Mesenchymal stem cell (in vitro differentiated cells and primary cell): Measurements from ENCODE around the gene UBE2I.
A peak's percentile ranks its signal among the peaks of the same experiment; 100 is the strongest.

Source experiments
- DNase-seq: peaks from one replicate; pipeline ENCODE4 v3.0.0-alpha.2; 2013
- H2AFZ ChIP-seq: one replicate; pipeline ENCODE4 v1.6.1; 2013; ENCODE audit warnings: low read depth, mild to moderate bottlenecking, control low read depth, inconsistent platforms, low read length, moderate library complexity
- H2AK5ac ChIP-seq: 2 replicates; pipeline ENCODE4 v1.6.1; 2013; ENCODE audit warnings: low read length, moderate library complexity, mild to moderate bottlenecking, inconsistent platforms; ENCODE audit not compliant: severe bottlenecking
- H2BK120ac ChIP-seq: one replicate; pipeline ENCODE4 v1.6.1; 2013; ENCODE audit warnings: low read depth, mild to moderate bottlenecking, inconsistent platforms, low read length, moderate library complexity
- H2BK12ac ChIP-seq, 2 experiments: one replicate each; pipeline ENCODE4 v1.6.1; 2013; ENCODE audit warnings: inconsistent platforms in 2 of 2, low read length in 2 of 2, mild to moderate bottlenecking in 2 of 2, moderate library complexity in 2 of 2, control low read depth in 1 of 2
- H2BK15ac ChIP-seq: one replicate; pipeline ENCODE4 v1.6.1; 2013; ENCODE audit warnings: mild to moderate bottlenecking, low read depth, inconsistent platforms; ENCODE audit not compliant: poor library complexity, severe bottlenecking
- H2BK5ac ChIP-seq: 2 replicates; pipeline ENCODE4 v1.6.1; 2013; ENCODE audit warnings: low read depth, mild to moderate bottlenecking, low read length, control low read depth, inconsistent platforms; ENCODE audit not compliant: poor library complexity, severe bottlenecking
- H3K14ac ChIP-seq, 2 experiments: one replicate each; pipeline ENCODE4 v1.6.1; 2013; ENCODE audit warnings: inconsistent platforms in 2 of 2, low read length in 2 of 2, control low read depth in 1 of 2, mild to moderate bottlenecking in 1 of 2, moderate library complexity in 1 of 2
- H3K18ac ChIP-seq, 2 experiments: one replicate each; pipeline ENCODE4 v1.6.1; 2013; ENCODE audit warnings: inconsistent platforms in 2 of 2, low read length in 2 of 2, control low read depth in 1 of 2, low read depth in 1 of 2, mild to moderate bottlenecking in 1 of 2
- H3K23ac ChIP-seq, 2 experiments: one replicate each; pipeline ENCODE4 v1.6.1; 2013; ENCODE audit warnings: inconsistent platforms in 2 of 2, low read length in 2 of 2, mild to moderate bottlenecking in 2 of 2, moderate library complexity in 2 of 2, control low read depth in 1 of 2
- H3K27ac ChIP-seq: 2 replicates; pipeline ENCODE4 v1.5.1; 2013; ENCODE audit warnings: mild to moderate bottlenecking, moderate library complexity, low read length, control low read depth, inconsistent platforms; ENCODE audit not compliant: poor library complexity, severe bottlenecking
- H3K27me3 ChIP-seq, 2 experiments: 2 replicates each; pipeline versions ENCODE4 v1.6.1 to v1.7.0; 2013; ENCODE audit warnings: low read length in 2 of 2, mild to moderate bottlenecking in 2 of 2, moderate library complexity in 2 of 2, control low read depth in 1 of 2, inconsistent platforms in 1 of 2; ENCODE audit not compliant: control insufficient read depth in 1 of 2, insufficient read depth in 1 of 2
- H3K36me3 ChIP-seq, 2 experiments: 2 replicates each; pipeline versions ENCODE4 v1.6.1 to v1.7.0; 2013; ENCODE audit warnings: low read length in 2 of 2, control low read depth in 1 of 2, inconsistent platforms in 1 of 2, low read depth in 1 of 2, mild to moderate bottlenecking in 1 of 2; ENCODE audit not compliant: insufficient read depth in 2 of 2, control insufficient read depth in 1 of 2
- H3K4ac ChIP-seq, 2 experiments: one replicate each; pipeline ENCODE4 v1.6.1; 2013; ENCODE audit warnings: inconsistent platforms in 2 of 2, low read length in 2 of 2, mild to moderate bottlenecking in 2 of 2, moderate library complexity in 2 of 2, control low read depth in 1 of 2, low read depth in 1 of 2
- H3K4me1 ChIP-seq: 2 replicates; pipeline ENCODE4 v1.6.1; 2013; ENCODE audit warnings: low read depth, low read length, control low read depth; ENCODE audit not compliant: control insufficient read depth, insufficient read depth
- H3K4me2 ChIP-seq: 2 replicates; pipeline ENCODE4 v1.6.1; 2013; ENCODE audit warnings: low read length, mild to moderate bottlenecking, inconsistent platforms; ENCODE audit not compliant: poor library complexity, severe bottlenecking
- H3K4me3 ChIP-seq, 2 experiments: 2 replicates each; pipeline versions ENCODE4 v1.5.1 to v1.7.0; 2013; ENCODE audit warnings: low read length in 2 of 2, mild to moderate bottlenecking in 2 of 2, control low read depth in 1 of 2, low read depth in 1 of 2; ENCODE audit not compliant: insufficient read depth in 1 of 2
- H3K79me1 ChIP-seq: replicated peaks from 2 replicates; pipeline ENCODE4 v1.6.1; 2013; ENCODE audit warnings: mild to moderate bottlenecking, control low read depth, low read length, inconsistent platforms; ENCODE audit not compliant: poor library complexity, severe bottlenecking
- H3K9ac ChIP-seq: 2 replicates; pipeline ENCODE4 v1.7.0; 2013; ENCODE audit warnings: mild to moderate bottlenecking, low read length, moderate library complexity
- H3K9me3 ChIP-seq: 2 replicates; pipeline ENCODE4 v1.7.0; 2013; ENCODE audit warnings: mild to moderate bottlenecking, low read length; ENCODE audit not compliant: control insufficient read depth
- H4K8ac ChIP-seq: one replicate; pipeline ENCODE4 v1.6.1; 2013; ENCODE audit warnings: inconsistent platforms, mild to moderate bottlenecking, low read length, moderate library complexity
- H4K91ac ChIP-seq: one replicate; pipeline ENCODE4 v1.6.1; 2013; ENCODE audit warnings: mild to moderate bottlenecking, low read length, inconsistent platforms
- WGBS: methylation state at CpG from one replicate; pipeline ENCODE4 v1.1.7; 2013; ENCODE audit warnings: mixed read lengths; 5-methylcytosine and 5-hydroxymethylcytosine counted together

The UBE2I gene

DNA sequence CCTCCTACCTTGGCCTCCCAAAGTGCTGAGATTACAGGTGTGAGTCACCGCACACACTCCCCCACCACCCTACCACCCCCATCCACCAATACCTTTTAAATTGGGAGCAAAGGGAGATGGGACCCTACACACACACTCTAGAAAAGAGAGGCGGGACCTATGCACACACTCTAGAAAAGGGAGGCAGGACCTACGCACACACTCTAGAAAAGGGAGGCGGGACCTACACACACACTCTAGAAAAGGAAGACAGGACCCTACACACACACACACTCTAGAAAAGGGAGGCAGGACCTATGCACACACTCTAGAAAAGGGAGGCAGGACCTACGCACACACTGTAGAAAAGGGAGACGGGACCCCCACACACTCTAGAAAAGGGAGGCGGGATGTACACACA, 34.7 kb upstream of the UBE2I start:
- Histone ChIP-seq H2BK15ac (no peak overlapping the region), H3K4me2 (no peak overlapping the region), H3K4me1 (peaks cover 26% of the 10 kb centered on the region), H4K8ac (no peak overlapping the region), H3K9ac (no peak overlapping the region), H2AFZ (no peak overlapping the region), H3K4ac (no peak overlapping the region), H3K27ac (no peak overlapping the region), H4K91ac (no peak overlapping the region), H3K14ac (no peak overlapping the region), H2BK5ac (no peak overlapping the region), H2BK120ac (no peak overlapping the region), H2AK5ac (no peak overlapping the region), H3K79me1 (no peaks in the 10 kb centered on the region), H3K18ac (no peak overlapping the region), H3K9me3 (no peaks in the 10 kb centered on the region), H3K27me3 (peaks cover 22 to 64% of the 10 kb centered on the region in 2 experiments), H2BK12ac (no peak overlapping the region), H3K36me3 (no peaks in the 10 kb centered on the region), H3K4me3 (no peak overlapping the region), H3K23ac (no peak overlapping the region)
- DNase-seq: no peak
- WGBS: 87% methylated on average over 5 of the region's 7 CpGs

DNA sequence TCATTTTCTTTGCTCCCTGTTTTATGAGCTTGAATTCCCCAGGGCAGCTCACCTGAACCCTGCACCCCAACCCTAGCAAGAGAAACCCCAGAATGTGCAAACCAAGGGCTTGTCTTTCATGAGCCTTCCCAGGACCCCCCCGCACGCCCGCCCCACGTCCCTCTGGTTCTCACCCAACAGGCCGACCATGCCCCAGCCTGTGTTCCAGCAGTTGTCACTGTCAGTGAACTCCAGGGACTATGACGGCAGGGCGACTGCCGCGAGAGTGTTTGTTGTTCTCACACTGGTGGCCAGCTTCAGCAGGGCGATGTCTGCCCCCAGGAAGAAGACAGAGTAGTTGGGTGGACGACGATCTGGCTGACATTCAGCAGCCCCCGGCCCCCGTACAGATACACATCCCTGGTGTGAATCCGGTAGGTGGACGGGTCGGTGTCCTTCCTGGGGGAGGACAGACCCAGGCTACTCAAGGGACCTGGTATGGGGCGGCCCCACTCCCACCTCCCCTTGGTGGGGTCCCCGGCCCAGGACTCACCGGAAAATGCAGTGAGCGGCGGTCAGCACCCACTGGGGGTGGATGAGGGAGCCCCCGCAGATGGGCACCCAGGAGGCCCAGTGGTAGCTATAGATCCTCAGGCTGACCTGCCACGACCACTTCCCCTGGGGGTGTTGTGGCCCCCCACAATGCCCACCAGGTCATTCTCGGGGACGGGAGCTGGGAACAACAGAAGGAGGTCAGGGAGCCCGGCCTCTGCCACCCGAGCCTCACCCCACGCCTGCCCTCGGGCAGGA, 33.5 kb upstream of the UBE2I start:
- Histone ChIP-seq H2AK5ac (no peak overlapping the region), H2BK12ac (no peak overlapping the region), H4K91ac (no peak overlapping the region), H2AFZ (no peak overlapping the region), H2BK120ac (no peak overlapping the region), H3K27ac (no peak overlapping the region), H3K36me3 (no peaks in the 10 kb centered on the region), H2BK5ac (no peak overlapping the region), H3K23ac (no peak overlapping the region), H3K18ac (no peak overlapping the region), H3K14ac (no peak overlapping the region), H3K4me1 (peaks cover 26% of the 10 kb centered on the region), H3K9me3 (no peaks in the 10 kb centered on the region), H3K9ac (no peak overlapping the region), H3K27me3 (peaks cover 28 to 71% of the 10 kb centered on the region in 2 experiments), H3K4me2 (no peak overlapping the region), H3K4ac (no peak overlapping the region), H3K79me1 (no peaks in the 10 kb centered on the region), H3K4me3 (no peak overlapping the region), H4K8ac (no peak overlapping the region), H2BK15ac (no peak overlapping the region)
- DNase-seq: no peak
- WGBS: 84% methylated on average over 30 of the region's 30 CpGs

- Histone ChIP-seq H2BK5ac (no peak overlapping the region), H2BK12ac (no peak overlapping the region), H3K4me3 (no peak overlapping the region), H2AFZ (no peak overlapping the region), H4K91ac (no peak overlapping the region), H2BK15ac (no peak overlapping the region), H3K9ac (no peak overlapping the region), H3K4me1 (peaks cover 22% of the 10 kb centered on the region), H3K9me3 (no peaks in the 10 kb centered on the region), H2AK5ac (no peak overlapping the region), H3K23ac (no peak overlapping the region), H3K79me1 (no peaks in the 10 kb centered on the region), H4K8ac (no peak overlapping the region), H3K27ac (no peak overlapping the region), H3K36me3 (no peaks in the 10 kb centered on the region), H3K27me3 (peaks cover 28 to 74% of the 10 kb centered on the region in 2 experiments), H3K4me2 (no peak overlapping the region), H3K14ac (no peak overlapping the region), H3K4ac (no peak overlapping the region), H2BK120ac (no peak overlapping the region), H3K18ac (no peak overlapping the region)
- WGBS: 90% methylated on average over 11 of the region's 14 CpGs
- no peak for DNase-seq
Measured at GRCh38 chr16:1276580-1276878, 32.9 kb upstream of the UBE2I start.

- no peaks in the 10 kb centered on the region for H3K36me3 ChIP-seq
- H3K9me3 ChIP-seq: no peaks in the 10 kb centered on the region
- WGBS: 87% methylated on average over 18 of the region's 19 CpGs
- H2AFZ ChIP-seq: no peak overlapping the region
- no peak overlapping the region for H2BK5ac ChIP-seq
- no peak for DNase-seq
- no peak overlapping the region for H3K4me3 ChIP-seq
- peak overlapping the region; percentile 52 for H2BK15ac ChIP-seq
- no peak overlapping the region for H4K8ac ChIP-seq
- no peak overlapping the region for H2BK120ac ChIP-seq
- H3K18ac ChIP-seq: no peak overlapping the region
- no peaks in the 10 kb centered on the region for H3K79me1 ChIP-seq
- H3K9ac ChIP-seq: no peak overlapping the region
- H2AK5ac ChIP-seq: no peak overlapping the region
- no peak overlapping the region for H4K91ac ChIP-seq
- H3K4ac ChIP-seq: no peak overlapping the region
- no peak overlapping the region for H3K14ac ChIP-seq
- H3K4me1 ChIP-seq: peaks cover 17% of the 10 kb centered on the region
- no peak overlapping the region for H3K27ac ChIP-seq
- no peak overlapping the region for H3K23ac ChIP-seq
- no peak overlapping the region for H2BK12ac ChIP-seq
- H3K27me3 ChIP-seq: peaks cover 28 to 77% of the 10 kb centered on the region in 2 experiments
- no peak overlapping the region for H3K4me2 ChIP-seq
Measured at GRCh38 chr16:1277151-1277598, 32.3 kb upstream of the UBE2I start.
